T-helper 1 cell treated with Interleukin-12 subunit alpha and Interleukin-12 subunit beta and Interleukin-4 antibody, amounts not matched to agents 30 ng/mL and 1 ng/mL, for 36 hours (primary cell): ENCODE data around the gene FXR2. TPM values are rescaled to one million over a fixed set of nuclear protein-coding genes. Genes with fewer than 3 reads are reported as not detected.

Experiments
- intact Hi-C: fragments of 100-400 bp; cut with micrococcal nuclease; formaldehyde crosslinking; loops from one replicate; pipeline ENCODE4 v1.15.1; 2024
- total RNA-seq: library from RNA; stranded (reverse); gene quantifications from 2 replicates; pipeline ENCODE4 v1.2.3, GENCODE V29; 2022

The FXR2 gene
- total RNA-seq, 1 donor from 2014 or later: 32.6 TPM

DNA sequence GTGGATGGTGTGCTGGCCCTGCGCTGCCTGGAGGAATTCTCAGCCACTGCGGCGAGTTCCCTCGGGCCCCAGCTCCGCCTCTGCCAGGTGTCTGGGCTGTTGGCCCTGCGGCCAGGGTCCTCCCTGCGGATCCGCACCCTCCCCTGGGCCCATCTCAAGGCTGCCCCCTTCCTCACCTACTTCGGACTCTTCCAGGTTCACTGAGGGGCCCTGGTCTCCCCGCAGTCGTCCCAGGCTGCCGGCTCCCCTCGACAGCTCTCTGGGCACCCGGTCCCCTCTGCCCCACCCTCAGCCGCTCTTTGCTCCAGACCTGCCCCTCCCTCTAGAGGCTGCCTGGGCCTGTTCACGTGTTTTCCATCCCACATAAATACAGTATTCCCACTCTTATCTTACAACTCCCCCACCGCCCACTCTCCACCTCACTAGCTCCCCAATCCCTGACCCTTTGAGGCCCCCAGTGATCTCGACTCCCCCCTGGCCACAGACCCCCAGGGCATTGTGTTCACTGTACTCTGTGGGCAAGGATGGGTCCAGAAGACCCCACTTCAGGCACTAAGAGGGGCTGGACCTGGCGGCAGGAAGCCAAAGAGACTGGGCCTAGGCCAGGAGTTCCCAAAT lies 57.4 kb downstream of the FXR2 start:
- intact Hi-C loops: no loop called here

DNA sequence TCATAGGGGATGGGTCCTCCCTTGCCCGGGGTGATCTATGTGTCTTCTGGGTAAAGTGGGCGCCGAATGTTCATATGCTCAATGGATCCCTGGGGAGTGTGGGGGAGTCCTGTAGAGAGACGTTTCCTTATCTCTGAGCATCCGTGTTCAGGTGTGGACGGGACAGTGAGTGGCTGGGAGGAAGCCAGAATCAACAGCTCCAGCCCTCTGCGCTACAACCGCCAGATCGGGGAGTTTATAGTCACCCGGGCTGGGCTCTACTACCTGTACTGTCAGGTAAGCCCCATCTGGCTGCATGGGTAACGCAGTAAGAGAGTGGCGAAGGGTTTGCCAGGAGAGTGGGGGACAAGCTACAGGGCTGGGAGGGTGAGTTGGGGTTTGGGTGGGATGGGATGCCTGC lies 58.1 kb downstream of the FXR2 start:
- intact Hi-C loops: no loop called here

DNA sequence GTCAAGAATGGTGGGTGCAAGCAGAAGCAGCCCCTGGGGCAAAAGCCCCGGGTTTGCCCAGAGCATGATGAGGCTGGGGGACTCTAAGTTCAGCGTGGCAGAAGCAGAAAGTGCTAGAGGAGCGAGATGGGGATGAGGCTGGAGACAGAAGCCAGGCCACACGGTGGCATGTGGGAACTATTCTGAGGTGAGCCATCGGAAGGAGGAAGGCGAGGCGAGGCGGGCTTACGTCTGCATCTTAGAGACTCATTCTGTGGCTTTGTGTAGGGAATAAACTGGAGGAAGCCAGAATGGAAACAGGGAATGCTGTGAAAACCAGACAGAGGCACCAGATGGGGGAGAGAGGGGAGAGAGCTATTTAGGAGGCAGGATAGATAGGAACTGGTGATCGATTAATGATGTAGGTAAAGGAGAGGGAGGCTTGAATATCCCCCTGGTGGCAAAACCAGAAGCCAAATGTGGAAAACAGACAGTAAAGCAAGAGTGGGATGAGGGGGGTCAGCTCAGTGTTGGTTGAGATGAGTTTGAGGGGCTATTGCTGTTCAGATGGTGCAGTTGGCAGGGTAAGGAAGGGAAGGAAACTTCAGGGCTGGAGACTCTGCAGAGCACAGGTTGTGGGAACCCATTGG lies 59.3 kb downstream of the FXR2 start:
- intact Hi-C loops: no loop called here

DNA sequence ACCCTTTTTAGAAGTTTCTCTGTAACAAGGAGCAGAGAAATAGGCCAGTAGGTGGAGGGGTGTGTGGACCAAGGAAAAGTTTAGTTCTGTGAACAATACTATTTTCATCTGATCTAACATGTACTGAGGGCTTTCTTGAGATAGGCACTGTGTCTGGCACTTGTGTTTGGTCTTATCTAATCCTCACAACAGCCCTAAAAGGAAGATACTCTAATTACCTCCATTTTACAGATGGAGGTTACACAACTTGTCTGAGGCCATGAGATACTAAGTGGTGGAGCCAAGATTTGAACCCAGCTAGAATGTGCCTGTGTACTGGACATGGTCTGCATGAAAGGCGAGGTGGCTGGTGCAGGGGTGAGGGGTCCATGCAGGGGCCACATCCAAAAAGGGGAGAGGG lies 61.3 kb downstream of the FXR2 start:
- intact Hi-C loops: loop anchor here (2.0 kb wide), 1 partner anchor 69 kb away; the partner anchor contains the start of gene POLR2A

DNA sequence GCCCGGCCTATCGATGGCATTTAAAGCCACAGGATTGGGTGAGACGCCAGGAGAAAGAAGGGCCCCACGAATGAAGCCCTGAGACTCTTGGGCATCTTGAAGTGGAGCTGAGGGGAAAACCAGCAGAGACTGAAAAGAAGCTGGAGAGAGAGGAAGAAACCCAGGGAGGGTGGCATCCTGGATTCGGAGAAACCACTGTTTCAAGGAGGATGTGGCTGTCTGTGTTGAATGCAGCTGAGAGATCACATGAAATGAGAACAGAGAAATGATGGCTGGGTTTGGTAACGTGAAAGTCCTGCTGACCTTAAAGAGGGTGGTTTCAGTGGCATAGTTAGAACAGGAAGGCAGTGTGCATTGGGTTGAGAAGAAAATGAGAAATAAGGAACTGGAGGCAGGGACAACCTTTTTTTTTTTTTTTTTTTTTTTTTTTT lies 62.1 kb downstream of the FXR2 start:
- intact Hi-C loops: loop anchor here (1.0 to 2.0 kb wide), 3 partner anchors 9 to 97 kb away; partner anchors contain the start of genes POLR2A and SENP3

DNA sequence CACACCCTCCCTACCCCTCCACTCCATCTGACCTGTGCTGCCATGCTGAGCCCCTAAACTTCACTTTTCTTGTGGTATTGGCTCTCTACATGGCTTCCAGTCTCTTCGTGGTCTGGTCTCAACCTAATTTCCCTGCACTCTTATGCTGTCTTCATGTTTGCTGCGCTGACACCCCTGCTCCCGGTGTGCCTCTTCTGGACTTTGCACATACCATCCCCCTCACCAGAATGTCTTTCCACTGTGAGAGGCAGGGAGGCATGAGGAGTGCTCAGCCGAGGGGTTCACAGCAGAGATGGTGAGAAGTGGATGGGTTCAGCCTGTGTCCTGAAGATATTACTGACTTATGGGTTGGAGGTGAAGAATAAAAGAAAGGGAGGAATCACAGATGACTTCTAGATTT lies 63.3 kb downstream of the FXR2 start:
- intact Hi-C loops: no loop called here

DNA sequence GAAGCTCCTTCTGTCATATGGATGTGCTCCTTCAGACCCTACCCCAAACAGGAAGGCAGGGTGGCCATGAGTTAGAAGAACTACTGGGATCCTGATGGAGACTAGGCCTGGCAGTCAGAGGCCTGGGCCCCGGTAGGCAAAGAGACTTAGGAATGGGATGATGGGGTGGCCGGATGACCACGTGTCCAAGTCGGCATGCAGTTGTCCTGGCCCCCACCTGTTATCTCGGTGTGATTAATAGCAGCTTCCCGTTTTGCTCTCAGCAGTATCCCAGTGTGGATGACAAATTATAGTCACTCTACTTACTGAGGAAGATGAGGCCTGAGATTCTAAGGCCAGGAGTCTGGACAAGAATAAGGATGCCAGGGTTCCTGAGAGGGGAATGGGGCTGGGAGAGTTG lies 64.4 kb downstream of the FXR2 start:
- intact Hi-C loops: no loop called here

DNA sequence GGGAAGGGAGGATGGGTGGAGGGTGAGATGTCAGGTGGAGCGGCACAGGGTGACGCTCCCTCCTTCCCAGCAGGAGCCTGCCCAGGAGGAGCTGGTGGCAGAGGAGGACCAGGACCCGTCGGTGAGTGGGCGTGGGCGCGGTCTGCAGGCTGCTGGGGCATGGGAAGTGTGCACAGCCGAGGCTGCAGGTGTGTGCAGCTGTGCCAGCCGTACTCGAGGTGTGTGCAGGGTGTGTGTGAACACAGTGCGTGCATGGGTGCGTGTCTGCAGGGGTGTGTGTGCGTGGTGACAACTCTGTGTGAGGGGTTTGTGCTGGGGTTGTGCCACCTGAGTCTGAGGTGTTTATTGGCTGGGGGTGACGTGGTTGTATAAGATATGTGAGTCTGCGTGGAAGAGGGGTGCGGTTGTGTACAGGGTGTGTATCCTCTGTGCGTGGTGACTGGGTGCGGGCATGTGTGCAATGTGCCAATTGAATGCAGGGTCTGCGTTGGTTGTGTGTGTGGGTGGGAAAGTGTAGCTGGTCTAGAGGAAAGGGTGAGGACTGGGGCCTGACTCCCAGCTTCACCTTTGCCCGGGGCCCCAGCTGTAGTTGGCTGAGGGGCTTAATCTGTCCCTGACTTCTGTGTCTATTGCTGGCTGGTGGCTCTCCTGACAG lies 65.2 kb downstream of the FXR2 start:
- intact Hi-C loops: loop anchor here (2.0 kb wide), 2 partner anchors 27 to 35 kb away; no protein-coding TSS in a partner anchor

DNA sequence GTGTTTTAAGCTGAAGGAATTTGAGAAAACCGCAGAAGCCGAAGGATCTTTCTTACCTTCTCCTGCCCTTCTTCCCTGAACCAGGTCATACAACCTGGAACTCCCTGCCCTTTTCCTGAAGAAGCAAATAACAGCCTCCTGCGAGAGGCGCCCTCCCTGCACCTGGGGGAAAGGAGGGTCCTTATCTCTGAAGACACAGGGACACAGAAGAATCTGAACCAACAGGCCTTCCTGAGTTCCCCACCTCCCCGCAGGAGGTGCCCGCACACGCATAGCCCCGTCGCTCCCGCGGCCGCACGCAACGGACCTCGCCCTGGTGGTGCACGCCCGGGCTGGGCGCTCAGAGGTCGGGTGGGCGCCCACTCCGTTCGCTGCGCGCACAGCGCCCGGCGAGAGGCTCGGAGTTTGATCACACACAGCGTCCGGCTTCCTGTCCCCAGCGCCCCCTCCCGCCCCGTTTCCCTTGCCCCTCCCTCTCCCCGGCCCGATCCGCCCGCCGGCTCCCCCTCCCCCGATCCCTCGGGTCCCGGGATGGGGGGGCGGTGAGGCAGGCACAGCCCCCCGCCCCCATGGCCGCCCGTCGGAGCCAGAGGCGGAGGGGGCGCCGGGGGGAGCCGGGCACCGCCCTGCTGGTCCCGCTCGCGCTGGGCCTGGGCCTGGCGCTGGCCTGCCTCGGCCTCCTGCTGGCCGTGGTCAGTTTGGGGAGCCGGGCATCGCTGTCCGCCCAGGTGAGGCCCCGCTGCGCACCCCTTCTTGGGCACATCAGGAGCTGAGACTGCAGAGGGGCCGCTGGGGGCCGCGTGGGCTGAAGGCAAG lies 65.9 kb downstream of the FXR2 start, which contains the start of gene TNFSF12:
TSS of gene TNFSF12 (plus strand) at position 474 of the 816 bp plus-strand sequence. CDS start at position 570, 96 bp downstream.
- intact Hi-C loops: loop anchor here (2.0 kb wide), 2 partner anchors 26 to 34 kb away; no protein-coding TSS in a partner anchor

DNA sequence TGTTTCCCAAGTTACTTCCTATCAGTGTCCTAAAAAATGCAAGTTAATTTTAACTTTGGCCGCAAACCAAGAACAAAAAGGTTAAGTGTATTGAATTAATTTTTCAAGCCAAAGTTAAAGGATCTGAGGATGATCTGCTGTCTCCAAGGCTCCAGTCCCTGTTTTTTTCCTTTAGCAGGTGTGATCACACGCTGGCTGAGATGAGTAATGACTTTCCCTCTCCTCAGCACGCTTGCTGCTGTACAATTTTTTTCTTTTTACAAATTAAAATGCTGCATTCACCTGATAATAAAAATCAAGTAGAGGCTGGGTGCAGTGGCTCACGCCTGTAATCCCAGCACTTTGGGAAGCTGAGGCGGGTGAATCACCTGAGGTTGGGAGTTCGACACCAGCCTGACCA lies 69.8 kb downstream of the FXR2 start:
- intact Hi-C loops: no loop called here

Other genes starting within 250 kb of the FXR2 start
- 1.1 and 1.4 TPM in 2 replicates for gene TNK1, start 233.8 kb downstream of the FXR2 start, total RNA-seq
- gene PLSCR3, start 220.4 kb downstream of the FXR2 start, total RNA-seq: 127 and 139 TPM in 2 replicates
- 51.6 and 53.9 TPM in 2 replicates for gene TMEM256, start 210.8 kb downstream of the FXR2 start, total RNA-seq
- gene NLGN2, start 207.1 kb downstream of the FXR2 start, total RNA-seq: 1.5 and 2.1 TPM in 2 replicates
- 0.22 TPM in 1 of 2 replicates, not detected in the other for gene SPEM1, start 194.6 kb downstream of the FXR2 start, total RNA-seq
- not detected in 2 replicates for gene SPEM2, start 189.3 kb downstream of the FXR2 start, total RNA-seq
- gene SPEM3, start 186.0 kb downstream of the FXR2 start, total RNA-seq: not detected in 2 replicates
- 16.0 and 16.3 TPM in 2 replicates for gene TMEM102, start 179.5 kb downstream of the FXR2 start, total RNA-seq
- gene FGF11, start 175.4 kb downstream of the FXR2 start, total RNA-seq: 15.0 and 15.4 TPM in 2 replicates
- 12.5 and 15.4 TPM in 2 replicates for gene CHRNB1, start 169.8 kb downstream of the FXR2 start, total RNA-seq
- gene ZBTB4, start 135.3 kb downstream of the FXR2 start, total RNA-seq: 25.2 and 26.5 TPM in 2 replicates
- not detected in 2 replicates for gene SLC35G6, start 133.5 kb downstream of the FXR2 start, total RNA-seq
- gene POLR2A, start 130.5 kb downstream of the FXR2 start, total RNA-seq: 208 and 222 TPM in 2 replicates
- gene TNFSF12, start 65.8 kb downstream of the FXR2 start, total RNA-seq: 79.9 and 96.4 TPM in 2 replicates
- gene TNFSF13, start 56.1 kb downstream of the FXR2 start, total RNA-seq: 6.0 and 6.3 TPM in 2 replicates
- gene SENP3, start 53.0 kb downstream of the FXR2 start, total RNA-seq: 55.0 and 58.3 TPM in 2 replicates
- gene CD68, start 35.3 kb downstream of the FXR2 start, total RNA-seq: 8.0 TPM in 2 replicates
- gene MPDU1, start 31.0 kb downstream of the FXR2 start, total RNA-seq: 85.1 and 88.0 TPM in 2 replicates
- 0.20 and 0.27 TPM in 2 replicates for gene SOX15, start 24.8 kb downstream of the FXR2 start, total RNA-seq
- 27.4 and 29.0 TPM in 2 replicates for gene SAT2, start 12.9 kb upstream of the FXR2 start, total RNA-seq
- gene SHBG, start 15.2 kb upstream of the FXR2 start, total RNA-seq: not detected in 2 replicates
- gene ATP1B2, start 36.0 kb upstream of the FXR2 start, total RNA-seq: 0.22 and 0.37 TPM in 2 replicates
- gene TP53, start 72.6 kb upstream of the FXR2 start, total RNA-seq: 207 and 218 TPM in 2 replicates
- 19.7 and 23.9 TPM in 2 replicates for gene WRAP53, start 73.6 kb upstream of the FXR2 start, total RNA-seq
- gene EFNB3, start 90.3 kb upstream of the FXR2 start, total RNA-seq: 0.05 TPM in 1 of 2 replicates, not detected in the other
- gene DNAH2, start 102.8 kb upstream of the FXR2 start, total RNA-seq: not detected in 2 replicates
- gene KDM6B, start 219.3 kb upstream of the FXR2 start, total RNA-seq: 35.5 and 39.7 TPM in 2 replicates
- 1.6 TPM in 2 replicates for gene TMEM88, start 240.2 kb upstream of the FXR2 start, total RNA-seq
- gene NAA38, start 242.7 kb upstream of the FXR2 start, total RNA-seq: 51.5 and 59.9 TPM in 2 replicates
- 7.0 and 7.9 TPM in 2 replicates for gene CYB5D1, start 243.1 kb upstream of the FXR2 start, total RNA-seq